ENCODE data around the gene CHGA. TPM values are rescaled to one million over a fixed set of nuclear protein-coding genes. Genes with fewer than 3 reads are reported as not detected.

CHGA gene
- total RNA-seq, 2 experiments from 2014 or later = not detected

GRCh38 chr14:92958373-92959188, 35.6 kb downstream of the CHGA start:
- H3K27me3 Mint-ChIP-seq = no peaks in the 10 kb centered on the region
- no peak for DNase-seq
- no peaks in the 10 kb centered on the region for H3K9me3 Mint-ChIP-seq
- intact Hi-C loops (cut with micrococcal nuclease) = no loop called here
- H3K27ac Mint-ChIP-seq = no peak overlapping the region
- H3K36me3 Mint-ChIP-seq (ENCODE audit: low read depth) = peaks cover 1% of the 10 kb centered on the region
- ATAC-seq = no peak
- TF ChIP-seq CTCF (IDR thresholded peaks at IDR 0.05) = no peak
- H3K4me1 Mint-ChIP-seq (ENCODE audit: low read depth) = no peaks in the 10 kb centered on the region
- CTCF ChIA-PET = no interaction called here
- H3K4me3 Mint-ChIP-seq = no peak overlapping the region
- POLR2A ChIA-PET = no interaction called here

DNA sequence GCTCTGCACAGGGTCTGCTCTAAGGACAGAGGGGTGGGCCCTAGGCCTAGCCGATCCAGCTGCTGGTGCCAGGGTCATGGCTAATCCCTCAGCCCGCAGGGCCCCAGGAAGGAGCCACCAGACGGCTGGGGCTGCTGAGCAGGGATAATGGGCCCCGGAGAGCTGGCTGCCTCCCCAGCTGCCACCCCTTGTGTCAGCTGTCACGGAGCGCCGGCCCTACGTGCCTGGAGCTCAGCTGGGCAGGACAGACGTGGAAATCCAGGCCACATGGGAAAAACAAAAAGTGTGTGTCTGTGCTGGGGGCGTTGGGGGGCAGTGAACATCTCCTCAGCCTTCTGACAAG, 36.2 kb downstream of the CHGA start:
- Mint-ChIP-seq H3K36me3 (ENCODE audit: low read depth) (peaks cover 1% of the 10 kb centered on the region), H3K4me3 (no peak overlapping the region), H3K9me3 (no peaks in the 10 kb centered on the region), H3K27me3 (no peaks in the 10 kb centered on the region), H3K4me1 (ENCODE audit: low read depth) (peaks cover 5% of the 10 kb centered on the region), H3K27ac (no peak overlapping the region)
- ATAC-seq (no peak), DNase-seq (no peak)
- ChIA-PET POLR2A (no interaction called here), CTCF (interaction anchor here (0.7 kb wide), 1 partner anchor 205 kb away, joined by 3 read pairs; no protein-coding TSS in a partner anchor)
- TF ChIP-seq CTCF (IDR thresholded peaks at IDR 0.05) = no peak
- intact Hi-C loops (cut with micrococcal nuclease) = no loop called here

- DNase-seq (no peak), ATAC-seq (no peak)
- Mint-ChIP-seq H3K27me3 (no peaks in the 10 kb centered on the region), H3K27ac (no peak overlapping the region), H3K36me3 (ENCODE audit: low read depth) (peaks cover 1% of the 10 kb centered on the region), H3K4me3 (no peak overlapping the region), H3K9me3 (no peaks in the 10 kb centered on the region), H3K4me1 (ENCODE audit: low read depth) (peaks cover 6% of the 10 kb centered on the region)
- TF ChIP-seq CTCF (IDR thresholded peaks at IDR 0.05) = no peak
- ChIA-PET CTCF (interaction anchor here (0.7 kb wide), 1 partner anchor 204 kb away, joined by 3 read pairs; no protein-coding TSS in a partner anchor), POLR2A (no interaction called here)
- intact Hi-C loops (cut with micrococcal nuclease) = no loop called here
These were observed 37.1 kb downstream of the CHGA start for GRCh38 chr14:92959761-92960680.

GRCh38 chr14:92960706-92961566, 38.0 kb downstream of the CHGA start:
- ATAC-seq (no peak), DNase-seq (no peak)
- intact Hi-C loops (cut with micrococcal nuclease) = no loop called here
- Mint-ChIP-seq H3K27me3 (no peaks in the 10 kb centered on the region), H3K36me3 (ENCODE audit: low read depth) (peaks cover 1% of the 10 kb centered on the region), H3K4me1 (ENCODE audit: low read depth) (peaks cover 6% of the 10 kb centered on the region), H3K27ac (no peak overlapping the region), H3K4me3 (no peak overlapping the region), H3K9me3 (no peaks in the 10 kb centered on the region)
- POLR2A ChIA-PET = no interaction called here
- TF ChIP-seq CTCF (IDR thresholded peaks at IDR 0.05) = no peak
- CTCF ChIA-PET = no interaction called here

All from activated CD8-positive, alpha-beta T cell treated with anti-CD3 and anti-CD28 coated beads for 36 hours (primary cell).